Astrocyte (in vitro differentiated cells and primary cell): ENCODE results near the gene BIN2.

Experiments used
- CTCF ChIP-seq: IDR thresholded peaks from 2 replicates; pipeline ENCODE4 v1.5.1; 2011; ENCODE audit warnings: low read depth, mild to moderate bottlenecking, inconsistent platforms, low read length, moderate library complexity; ENCODE audit not compliant: insufficient read depth
- EZH2 ChIP-seq: IDR thresholded peaks from 2 replicates; pipeline ENCODE4 v1.6.1; 2012; ENCODE audit warnings: mild to moderate bottlenecking, low read length, inconsistent platforms; ENCODE audit not compliant: insufficient read depth

- no peak for TF ChIP-seq CTCF
- TF ChIP-seq EZH2: no peak
These were observed 17.5 kb downstream of the BIN2 start for GRCh38 chr12:51306507-51306906.
